Panc1 (cell line): Measurements from ENCODE around the gene ATP1A1. TPM values are rescaled to one million over a fixed set of nuclear protein-coding genes. Genes with fewer than 3 reads are reported as not detected.

Source experiments
- ATAC-seq: fragments of 200-7000 bp; cut with Tn5 transposase; 2 replicates; pipeline ENCODE4 v1.9.1; 2020; ENCODE audit warnings: mild to moderate bottlenecking, moderate library complexity
- BruUV-seq: library from RNA; stranded (reverse); fragments of 400-500 nt; replicated peaks from 2 replicates; lab custom pipeline; 2021; lab: Mats Ljungman, UMichigan
- CTCF ChIA-PET: fragments of 300-600 bp; sonication (Branson Sonifier 250); formaldehyde crosslinking; loops from one replicate; lab custom pipeline; 2022; ENCODE audit warnings: antibody characterized with exemption; lab: Charles Lee
- POLR2A ChIA-PET: fragments of 300-600 bp; sonication (Branson Sonifier 250); formaldehyde crosslinking; loops from one replicate; lab custom pipeline; 2022; ENCODE audit warnings: antibody characterized with exemption; lab: Charles Lee
- DNase-seq: peaks from one replicate; pipeline ENCODE4 v3.0.0-alpha.2; 2010; ENCODE audit warnings: low read depth, low spot score
- H3K27ac ChIP-seq: 2 replicates; pipeline ENCODE4 v1.5.1; 2011; ENCODE audit warnings: mild to moderate bottlenecking, low read length, inconsistent platforms
- H3K27me3 ChIP-seq: fragments of 200-500 bp; sonication (Bioruptor generic); 2 replicates; pipeline ENCODE4 v1.6.0; 2014; ENCODE audit warnings: low read length, inconsistent platforms; ENCODE audit not compliant: control insufficient read depth, insufficient read depth
- H3K36me3 ChIP-seq: fragments of 200-500 bp; sonication (Bioruptor generic); 2 replicates; pipeline ENCODE4 v1.5.1; 2014; ENCODE audit warnings: inconsistent platforms, mild to moderate bottlenecking, low read length, moderate library complexity; ENCODE audit not compliant: control insufficient read depth, insufficient read depth
- H3K4me1 ChIP-seq: 2 replicates; pipeline ENCODE4 v1.5.1; 2011; ENCODE audit warnings: inconsistent platforms, mild to moderate bottlenecking, low read length, moderate library complexity; ENCODE audit not compliant: control insufficient read depth, insufficient read depth
- H3K4me3 ChIP-seq, 2 experiments: 2 replicates each; pipeline ENCODE4 v1.5.1; 2011 to 2012; ENCODE audit warnings: low read depth in 2 of 2, low read length in 2 of 2, mild to moderate bottlenecking in 2 of 2, inconsistent platforms in 1 of 2, moderate library complexity in 1 of 2
- H3K9me3 ChIP-seq: fragments of 200-500 bp; sonication (Bioruptor generic); 2 replicates; pipeline ENCODE4 v1.5.1; 2014; ENCODE audit warnings: low read depth, mild to moderate bottlenecking, inconsistent platforms, low read length, moderate library complexity; ENCODE audit not compliant: control insufficient read depth, insufficient read depth
- POLR2AphosphoS5 ChIP-seq: IDR thresholded peaks from 2 replicates; pipeline ENCODE4 v1.6.1; 2012; ENCODE audit warnings: mild to moderate bottlenecking, low read depth, low read length, moderate library complexity
- SIN3A ChIP-seq: IDR thresholded peaks from 2 replicates; pipeline ENCODE4 v1.6.1; 2012; ENCODE audit warnings: low read depth, mild to moderate bottlenecking, low read length, moderate library complexity, borderline replicate concordance; ENCODE audit not compliant: insufficient read depth
- TCF7L2 ChIP-seq: IDR thresholded peaks from 2 replicates; pipeline ENCODE4 v1.6.1; 2011; ENCODE audit warnings: mild to moderate bottlenecking, low read depth, low read length, inconsistent platforms
- in situ Hi-C: cut with HindIII; loops from 2 replicates; pipeline ENCODE4 v1.10.0; 2016; ENCODE audit warnings: low sequenced_read_pairs, low pct_unique_long_range_greater_than_20kb
- intact Hi-C: fragments of 100-400 bp; cut with micrococcal nuclease; formaldehyde crosslinking; loops from one replicate; pipeline ENCODE4 v1.10.0; 2022; ENCODE audit not compliant: unreplicated experiment
- total RNA-seq: library from RNA; stranded (reverse); gene quantifications from one replicate; pipeline ENCODE4 v1.2.1, GENCODE V29; 2021; ENCODE audit not compliant: unreplicated experiment
- TF ChIP-seq, protein P1 (sequence below): fragments of 450-650 bp; IDR thresholded peaks from 2 replicates; pipeline ENCODE4 v1.5.1; 2017; ENCODE audit warnings: mild to moderate bottlenecking
- TF ChIP-seq, protein P2 (sequence below), 2 experiments: IDR thresholded peaks; 2 replicates each; pipeline ENCODE4 v1.6.1; 2011 to 2012; ENCODE audit warnings: low read depth in 2 of 2, control low read depth in 1 of 2, low read length in 1 of 2, mild to moderate bottlenecking in 1 of 2, moderate library complexity in 1 of 2; ENCODE audit not compliant: insufficient read depth in 1 of 2

Gene ATP1A1
- total RNA-seq, 1 experiment from 2014 or later, result 131 TPM

- Histone ChIP-seq H3K36me3 (peaks cover 3% of the 10 kb centered on the region), H3K27me3 (no peaks in the 10 kb centered on the region), H3K9me3 (no peaks in the 10 kb centered on the region), H3K4me1 (no peaks in the 10 kb centered on the region), H3K4me3 (no peak overlapping the region), H3K27ac (no peak overlapping the region)
- intact Hi-C loops (no loop called here), in situ Hi-C loops (no loop called here)
- DNase-seq (no peak), ATAC-seq (no peak)
- ChIA-PET POLR2A (no interaction called here), CTCF (no interaction called here)
- TF ChIP-seq POLR2AphosphoS5 (no peak), SIN3A (no peak), TCF7L2 (no peak)
- TF ChIP-seq, protein P1, sequence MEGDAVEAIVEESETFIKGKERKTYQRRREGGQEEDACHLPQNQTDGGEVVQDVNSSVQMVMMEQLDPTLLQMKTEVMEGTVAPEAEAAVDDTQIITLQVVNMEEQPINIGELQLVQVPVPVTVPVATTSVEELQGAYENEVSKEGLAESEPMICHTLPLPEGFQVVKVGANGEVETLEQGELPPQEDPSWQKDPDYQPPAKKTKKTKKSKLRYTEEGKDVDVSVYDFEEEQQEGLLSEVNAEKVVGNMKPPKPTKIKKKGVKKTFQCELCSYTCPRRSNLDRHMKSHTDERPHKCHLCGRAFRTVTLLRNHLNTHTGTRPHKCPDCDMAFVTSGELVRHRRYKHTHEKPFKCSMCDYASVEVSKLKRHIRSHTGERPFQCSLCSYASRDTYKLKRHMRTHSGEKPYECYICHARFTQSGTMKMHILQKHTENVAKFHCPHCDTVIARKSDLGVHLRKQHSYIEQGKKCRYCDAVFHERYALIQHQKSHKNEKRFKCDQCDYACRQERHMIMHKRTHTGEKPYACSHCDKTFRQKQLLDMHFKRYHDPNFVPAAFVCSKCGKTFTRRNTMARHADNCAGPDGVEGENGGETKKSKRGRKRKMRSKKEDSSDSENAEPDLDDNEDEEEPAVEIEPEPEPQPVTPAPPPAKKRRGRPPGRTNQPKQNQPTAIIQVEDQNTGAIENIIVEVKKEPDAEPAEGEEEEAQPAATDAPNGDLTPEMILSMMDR, result no peak
- TF ChIP-seq, protein P2, sequence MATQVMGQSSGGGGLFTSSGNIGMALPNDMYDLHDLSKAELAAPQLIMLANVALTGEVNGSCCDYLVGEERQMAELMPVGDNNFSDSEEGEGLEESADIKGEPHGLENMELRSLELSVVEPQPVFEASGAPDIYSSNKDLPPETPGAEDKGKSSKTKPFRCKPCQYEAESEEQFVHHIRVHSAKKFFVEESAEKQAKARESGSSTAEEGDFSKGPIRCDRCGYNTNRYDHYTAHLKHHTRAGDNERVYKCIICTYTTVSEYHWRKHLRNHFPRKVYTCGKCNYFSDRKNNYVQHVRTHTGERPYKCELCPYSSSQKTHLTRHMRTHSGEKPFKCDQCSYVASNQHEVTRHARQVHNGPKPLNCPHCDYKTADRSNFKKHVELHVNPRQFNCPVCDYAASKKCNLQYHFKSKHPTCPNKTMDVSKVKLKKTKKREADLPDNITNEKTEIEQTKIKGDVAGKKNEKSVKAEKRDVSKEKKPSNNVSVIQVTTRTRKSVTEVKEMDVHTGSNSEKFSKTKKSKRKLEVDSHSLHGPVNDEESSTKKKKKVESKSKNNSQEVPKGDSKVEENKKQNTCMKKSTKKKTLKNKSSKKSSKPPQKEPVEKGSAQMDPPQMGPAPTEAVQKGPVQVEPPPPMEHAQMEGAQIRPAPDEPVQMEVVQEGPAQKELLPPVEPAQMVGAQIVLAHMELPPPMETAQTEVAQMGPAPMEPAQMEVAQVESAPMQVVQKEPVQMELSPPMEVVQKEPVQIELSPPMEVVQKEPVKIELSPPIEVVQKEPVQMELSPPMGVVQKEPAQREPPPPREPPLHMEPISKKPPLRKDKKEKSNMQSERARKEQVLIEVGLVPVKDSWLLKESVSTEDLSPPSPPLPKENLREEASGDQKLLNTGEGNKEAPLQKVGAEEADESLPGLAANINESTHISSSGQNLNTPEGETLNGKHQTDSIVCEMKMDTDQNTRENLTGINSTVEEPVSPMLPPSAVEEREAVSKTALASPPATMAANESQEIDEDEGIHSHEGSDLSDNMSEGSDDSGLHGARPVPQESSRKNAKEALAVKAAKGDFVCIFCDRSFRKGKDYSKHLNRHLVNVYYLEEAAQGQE (IDR thresholded peaks at IDR 0.05; ENCODE audit: insufficient read depth in 1 of 2, low read depth in 2 of 2, low read length in 1 of 2), result no peak
- BruUV-seq, result no TSS peak
Observed at GRCh38 chr1:116387551-116387950, 14.5 kb downstream of the ATP1A1 start.

GRCh38 chr1:116388122-116388521, 15.1 kb downstream of the ATP1A1 start:
- H3K9me3 ChIP-seq, result no peaks in the 10 kb centered on the region
- TF ChIP-seq, protein P1, result no peak
- TF ChIP-seq POLR2AphosphoS5 (no peak), SIN3A (no peak), TCF7L2 (no peak)
- TF ChIP-seq, protein P2 (IDR thresholded peaks at IDR 0.05; ENCODE audit: insufficient read depth in 1 of 2, low read depth in 2 of 2, low read length in 1 of 2), result no peak
- no peak overlapping the region for H3K27ac ChIP-seq
- no peaks in the 10 kb centered on the region for H3K4me1 ChIP-seq
- peaks cover 3% of the 10 kb centered on the region for H3K36me3 ChIP-seq
- DNase-seq (no peak), ATAC-seq (no peak)
- H3K27me3 ChIP-seq, result no peaks in the 10 kb centered on the region
- ChIA-PET POLR2A (no interaction called here), CTCF (no interaction called here)
- H3K4me3 ChIP-seq, result no peak overlapping the region
- in situ Hi-C loops (no loop called here), intact Hi-C loops (no loop called here)
- no TSS peak for BruUV-seq
